Suprapubic skin (tissue), 4 donors: ENCODE data around the gene PTPN4. TPM values are rescaled to one million over a fixed set of nuclear protein-coding genes. Genes with fewer than 3 reads are reported as not detected.
"Not testable (repeated sequence)": the region's sequence is repeated elsewhere in the genome, so short reads cannot be mapped to it uniquely, and the experiment has no call there.

ENCODE experiments used
- DNase-seq, 2 donors: peaks; one replicate each; pipeline ENCODE4 v3.0.0-alpha.2; 2019; ENCODE audit warnings: low spot score in 2 of 2
- H3K27ac ChIP-seq: fragments of 200-600 bp; sonication (generic); one replicate; pipeline ENCODE4 v1.5.1; 2019
- H3K27me3 ChIP-seq: fragments of 200-600 bp; sonication (generic); one replicate; pipeline ENCODE4 v1.5.1; 2019
- H3K36me3 ChIP-seq: fragments of 200-600 bp; sonication (generic); one replicate; pipeline ENCODE4 v1.5.1; 2019
- H3K4me1 ChIP-seq: fragments of 200-600 bp; sonication (generic); one replicate; pipeline ENCODE4 v1.5.1; 2019
- H3K4me3 ChIP-seq: fragments of 200-600 bp; sonication (generic); one replicate; pipeline ENCODE4 v1.5.1; 2019; ENCODE audit warnings: mild to moderate bottlenecking
- H3K9me3 ChIP-seq: fragments of 200-600 bp; sonication (generic); one replicate; pipeline ENCODE4 v1.5.1; 2019
- CTCF ChIP-seq, 2 donors: fragments of 200-600 bp in 1 of 2; fragments of 450-650 bp in 1 of 2; sonication (generic) in 1 of 2; IDR thresholded peaks; one replicate each; pipeline ENCODE4 v1.5.1; 2016 to 2019; ENCODE audit warnings: antibody characterized with exemption in 2 of 2, mild to moderate bottlenecking in 1 of 2, moderate library complexity in 1 of 2
- EP300 ChIP-seq: sonication (generic); formaldehyde crosslinking; IDR thresholded peaks from one replicate; pipeline ENCODE4 v1.6.1; 2017; ENCODE audit warnings: antibody characterized with exemption
- POLR2A ChIP-seq, 2 donors: fragments of 450-650 bp; IDR thresholded peaks; one replicate each; pipeline ENCODE4 v1.6.1; 2017; ENCODE audit warnings: antibody characterized with exemption in 2 of 2, mild to moderate bottlenecking in 2 of 2, moderate library complexity in 2 of 2
- POLR2AphosphoS5 ChIP-seq, 3 donors: sonication (generic); formaldehyde crosslinking; IDR thresholded peaks; one replicate each; pipeline ENCODE4 v1.6.1; 2017; ENCODE audit warnings: antibody characterized with exemption in 3 of 3
- WGBS: methylation state at CpG from one replicate; pipeline ENCODE4 v1.1.5; 2018; 5-methylcytosine and 5-hydroxymethylcytosine counted together
- total RNA-seq, 4 donors: library from RNA; depleted of rRNA; stranded (reverse); fragments of >200 nt; gene quantifications; one replicate each; pipeline ENCODE4 v1.1.0, GENCODE V29; 2016

PTPN4 gene
- total RNA-seq, 4 donors from 2014 or later: 14.0 to 73.7 (median 36.7) TPM

- no peak for DNase-seq
- no peak for TF ChIP-seq POLR2A (IDR thresholded peaks at IDR 0.05)
- TF ChIP-seq CTCF (IDR thresholded peaks at IDR 0.05): no peak
- no peak for TF ChIP-seq POLR2AphosphoS5 (IDR thresholded peaks at IDR 0.05)
- TF ChIP-seq EP300: no peak
- Histone ChIP-seq H3K4me1 (no peaks in the 10 kb centered on the region), H3K27ac (no peak overlapping the region), H3K9me3 (no peaks in the 10 kb centered on the region), H3K36me3 (no peaks in the 10 kb centered on the region), H3K4me3 (no peak overlapping the region), H3K27me3 (no peaks in the 10 kb centered on the region)
- 93% methylated on average over 2 of the region's 2 CpGs for WGBS
These were observed 43.4 kb downstream of the PTPN4 start for GRCh38 chr2:119803101-119803500.

GRCh38 chr2:119804409-119804808 is 44.7 kb downstream of the PTPN4 start:
- H3K4me1 ChIP-seq: peaks cover 10% of the 10 kb centered on the region
- WGBS: 96% methylated on average over 6 of the region's 6 CpGs
- DNase-seq: not testable (repeated sequence)

GRCh38 chr2:119808516-119809147 is 48.9 kb downstream of the PTPN4 start:
- H3K27me3 ChIP-seq: no peaks in the 10 kb centered on the region
- H3K27ac ChIP-seq: no peak overlapping the region
- DNase-seq: no peak
- 61% methylated on average over 3 of the region's 3 CpGs for WGBS
- peaks cover 19% of the 10 kb centered on the region for H3K4me1 ChIP-seq
- H3K9me3 ChIP-seq: no peaks in the 10 kb centered on the region
- no peak for TF ChIP-seq CTCF (IDR thresholded peaks at IDR 0.05)
- no peak for TF ChIP-seq EP300
- no peak for TF ChIP-seq POLR2A (IDR thresholded peaks at IDR 0.05)
- no peak for TF ChIP-seq POLR2AphosphoS5 (IDR thresholded peaks at IDR 0.05)
- peaks cover 4% of the 10 kb centered on the region for H3K36me3 ChIP-seq
- H3K4me3 ChIP-seq: no peak overlapping the region

More at GRCh38 chr2:119804409-119804808, 44.7 kb downstream of the PTPN4 start:
- not testable (repeated sequence) for H3K36me3 ChIP-seq, H3K27me3 ChIP-seq, H3K4me3 ChIP-seq, H3K27ac ChIP-seq, H3K9me3 ChIP-seq

GRCh38 chr2:119809339-119810048 is 49.8 kb downstream of the PTPN4 start:
- no peak overlapping the region for H3K4me3 ChIP-seq
- no peaks in the 10 kb centered on the region for H3K27me3 ChIP-seq
- H3K4me1 ChIP-seq: peaks cover 19% of the 10 kb centered on the region
- peaks cover 4% of the 10 kb centered on the region for H3K36me3 ChIP-seq
- no peaks in the 10 kb centered on the region for H3K9me3 ChIP-seq
- H3K27ac ChIP-seq: no peak overlapping the region
- 36% methylated on average over 6 of the region's 6 CpGs for WGBS
- TF ChIP-seq CTCF (IDR thresholded peaks at IDR 0.05): no peak
- no peak for TF ChIP-seq EP300
- no peak for TF ChIP-seq POLR2A (IDR thresholded peaks at IDR 0.05)
- no peak for TF ChIP-seq POLR2AphosphoS5 (IDR thresholded peaks at IDR 0.05)
- DNase-seq: no peak

- no peak for DNase-seq
- Histone ChIP-seq H3K4me1 (peaks cover 19% of the 10 kb centered on the region), H3K4me3 (no peak overlapping the region), H3K36me3 (peaks cover 4% of the 10 kb centered on the region), H3K27me3 (no peaks in the 10 kb centered on the region), H3K27ac (no peak overlapping the region), H3K9me3 (no peaks in the 10 kb centered on the region)
- TF ChIP-seq POLR2AphosphoS5 (IDR thresholded peaks at IDR 0.05) (no peak), POLR2A (IDR thresholded peaks at IDR 0.05) (no peak), EP300 (no peak), CTCF (IDR thresholded peaks at IDR 0.05) (no peak)
- 58% methylated on average over 2 of the region's 2 CpGs for WGBS
These were observed 50.4 kb downstream of the PTPN4 start for GRCh38 chr2:119810049-119810630.
